ENCODE results near the gene ZNF549.

The ZNF549 gene

GRCh38 chr19:57570707-57571106, 43.6 kb downstream of the ZNF549 start:
- no peak for DNase-seq

- DNase-seq: no peak
Observed at GRCh38 chr19:57572415-57572947, 45.3 kb downstream of the ZNF549 start.

- no peak for DNase-seq
Observed at GRCh38 chr19:57576661-57577060, 49.5 kb downstream of the ZNF549 start.

GRCh38 chr19:57578487-57579205, 51.5 kb downstream of the ZNF549 start, which contains the start of gene ZNF416:
Gene ZNF416 (minus strand): TSS chr19:57578911. CDS start chr19:57578704, 207 bp downstream.
- DNase-seq: peak; percentile 92 to 95

GRCh38 chr19:57583104-57583520, 56.0 kb downstream of the ZNF549 start:
- no peak for DNase-seq

GRCh38 chr19:57583521-57584416, 56.6 kb downstream of the ZNF549 start, which contains the start of gene ZIK1:
Gene ZIK1 (plus strand): TSS chr19:57584145. CDS start chr19:57584357, 212 bp downstream.
- peak; percentile 72 to 84 for DNase-seq

GRCh38 chr19:57587529-57587928, 60.4 kb downstream of the ZNF549 start:
- no peak for DNase-seq

GRCh38 chr19:57599377-57599760, 72.2 kb downstream of the ZNF549 start:
- DNase-seq: no peak

- DNase-seq: peak; percentile 67 to 91
Observed at GRCh38 chr19:57599761-57600383, 72.7 kb downstream of the ZNF549 start, which contains the start of gene ZNF530. Gene ZNF530 (plus strand): TSS chr19:57599885. CDS start chr19:57604346, 4,461 bp downstream.

- DNase-seq: no peak
Observed at GRCh38 chr19:57606931-57607330, 79.8 kb downstream of the ZNF549 start.

Data from cerebellar nuclear complex (tissue), 1 donor.